Measurements from ENCODE around the gene F10.

DNA sequence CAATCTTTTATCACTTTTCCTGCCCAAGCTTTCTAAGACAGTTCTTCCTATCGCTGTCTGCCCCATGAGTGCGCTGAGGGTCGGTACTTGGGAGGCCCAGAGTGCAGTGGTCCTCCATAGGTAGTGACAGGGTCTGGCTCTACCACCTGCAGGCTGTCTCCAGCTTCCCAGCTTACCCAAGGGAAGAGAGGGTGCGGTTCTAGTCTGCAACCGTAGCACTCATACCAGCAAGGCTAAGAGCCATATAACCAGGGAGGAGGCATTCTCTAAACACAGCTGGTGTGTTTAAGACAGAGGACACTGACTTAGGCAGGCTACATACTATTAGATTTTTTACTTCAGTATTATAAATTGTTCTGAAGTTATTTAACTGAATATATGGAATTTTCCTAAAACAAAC is 44.1 kb downstream of the F10 start:
- no peak for TF ChIP-seq SP1 (IDR thresholded peaks at IDR 0.05)
- TF ChIP-seq, protein P1, sequence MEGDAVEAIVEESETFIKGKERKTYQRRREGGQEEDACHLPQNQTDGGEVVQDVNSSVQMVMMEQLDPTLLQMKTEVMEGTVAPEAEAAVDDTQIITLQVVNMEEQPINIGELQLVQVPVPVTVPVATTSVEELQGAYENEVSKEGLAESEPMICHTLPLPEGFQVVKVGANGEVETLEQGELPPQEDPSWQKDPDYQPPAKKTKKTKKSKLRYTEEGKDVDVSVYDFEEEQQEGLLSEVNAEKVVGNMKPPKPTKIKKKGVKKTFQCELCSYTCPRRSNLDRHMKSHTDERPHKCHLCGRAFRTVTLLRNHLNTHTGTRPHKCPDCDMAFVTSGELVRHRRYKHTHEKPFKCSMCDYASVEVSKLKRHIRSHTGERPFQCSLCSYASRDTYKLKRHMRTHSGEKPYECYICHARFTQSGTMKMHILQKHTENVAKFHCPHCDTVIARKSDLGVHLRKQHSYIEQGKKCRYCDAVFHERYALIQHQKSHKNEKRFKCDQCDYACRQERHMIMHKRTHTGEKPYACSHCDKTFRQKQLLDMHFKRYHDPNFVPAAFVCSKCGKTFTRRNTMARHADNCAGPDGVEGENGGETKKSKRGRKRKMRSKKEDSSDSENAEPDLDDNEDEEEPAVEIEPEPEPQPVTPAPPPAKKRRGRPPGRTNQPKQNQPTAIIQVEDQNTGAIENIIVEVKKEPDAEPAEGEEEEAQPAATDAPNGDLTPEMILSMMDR (IDR thresholded peaks at IDR 0.05; ENCODE audit: low read depth, low read length, missing input control): no peak
- TF ChIP-seq, protein P2, sequence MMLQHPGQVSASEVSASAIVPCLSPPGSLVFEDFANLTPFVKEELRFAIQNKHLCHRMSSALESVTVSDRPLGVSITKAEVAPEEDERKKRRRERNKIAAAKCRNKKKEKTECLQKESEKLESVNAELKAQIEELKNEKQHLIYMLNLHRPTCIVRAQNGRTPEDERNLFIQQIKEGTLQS (IDR thresholded peaks at IDR 0.05): no peak
- TF ChIP-seq EGR1 (IDR thresholded peaks at IDR 0.05; ENCODE audit: low read depth in 2 of 2): no peak
- TF ChIP-seq, protein P3, sequence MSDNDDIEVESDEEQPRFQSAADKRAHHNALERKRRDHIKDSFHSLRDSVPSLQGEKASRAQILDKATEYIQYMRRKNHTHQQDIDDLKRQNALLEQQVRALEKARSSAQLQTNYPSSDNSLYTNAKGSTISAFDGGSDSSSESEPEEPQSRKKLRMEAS (IDR thresholded peaks at IDR 0.05): no peak
- TF ChIP-seq, protein P4, sequence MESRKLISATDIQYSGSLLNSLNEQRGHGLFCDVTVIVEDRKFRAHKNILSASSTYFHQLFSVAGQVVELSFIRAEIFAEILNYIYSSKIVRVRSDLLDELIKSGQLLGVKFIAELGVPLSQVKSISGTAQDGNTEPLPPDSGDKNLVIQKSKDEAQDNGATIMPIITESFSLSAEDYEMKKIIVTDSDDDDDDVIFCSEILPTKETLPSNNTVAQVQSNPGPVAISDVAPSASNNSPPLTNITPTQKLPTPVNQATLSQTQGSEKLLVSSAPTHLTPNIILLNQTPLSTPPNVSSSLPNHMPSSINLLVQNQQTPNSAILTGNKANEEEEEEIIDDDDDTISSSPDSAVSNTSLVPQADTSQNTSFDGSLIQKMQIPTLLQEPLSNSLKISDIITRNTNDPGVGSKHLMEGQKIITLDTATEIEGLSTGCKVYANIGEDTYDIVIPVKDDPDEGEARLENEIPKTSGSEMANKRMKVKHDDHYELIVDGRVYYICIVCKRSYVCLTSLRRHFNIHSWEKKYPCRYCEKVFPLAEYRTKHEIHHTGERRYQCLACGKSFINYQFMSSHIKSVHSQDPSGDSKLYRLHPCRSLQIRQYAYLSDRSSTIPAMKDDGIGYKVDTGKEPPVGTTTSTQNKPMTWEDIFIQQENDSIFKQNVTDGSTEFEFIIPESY (IDR thresholded peaks at IDR 0.05): no peak
- TF ChIP-seq RAD21 (IDR thresholded peaks at IDR 0.05): no peak
- no peak for TF ChIP-seq YY1 (IDR thresholded peaks at IDR 0.05)
- no peak for TF ChIP-seq FOXA1 (IDR thresholded peaks at IDR 0.05)
- no peak for TF ChIP-seq JUND (IDR thresholded peaks at IDR 0.05)
- no peak for TF ChIP-seq TAF1 (conservative IDR thresholded peaks at IDR 0.05)
- TF ChIP-seq HNF4G (IDR thresholded peaks at IDR 0.05): no peak
- TF ChIP-seq, protein P5, sequence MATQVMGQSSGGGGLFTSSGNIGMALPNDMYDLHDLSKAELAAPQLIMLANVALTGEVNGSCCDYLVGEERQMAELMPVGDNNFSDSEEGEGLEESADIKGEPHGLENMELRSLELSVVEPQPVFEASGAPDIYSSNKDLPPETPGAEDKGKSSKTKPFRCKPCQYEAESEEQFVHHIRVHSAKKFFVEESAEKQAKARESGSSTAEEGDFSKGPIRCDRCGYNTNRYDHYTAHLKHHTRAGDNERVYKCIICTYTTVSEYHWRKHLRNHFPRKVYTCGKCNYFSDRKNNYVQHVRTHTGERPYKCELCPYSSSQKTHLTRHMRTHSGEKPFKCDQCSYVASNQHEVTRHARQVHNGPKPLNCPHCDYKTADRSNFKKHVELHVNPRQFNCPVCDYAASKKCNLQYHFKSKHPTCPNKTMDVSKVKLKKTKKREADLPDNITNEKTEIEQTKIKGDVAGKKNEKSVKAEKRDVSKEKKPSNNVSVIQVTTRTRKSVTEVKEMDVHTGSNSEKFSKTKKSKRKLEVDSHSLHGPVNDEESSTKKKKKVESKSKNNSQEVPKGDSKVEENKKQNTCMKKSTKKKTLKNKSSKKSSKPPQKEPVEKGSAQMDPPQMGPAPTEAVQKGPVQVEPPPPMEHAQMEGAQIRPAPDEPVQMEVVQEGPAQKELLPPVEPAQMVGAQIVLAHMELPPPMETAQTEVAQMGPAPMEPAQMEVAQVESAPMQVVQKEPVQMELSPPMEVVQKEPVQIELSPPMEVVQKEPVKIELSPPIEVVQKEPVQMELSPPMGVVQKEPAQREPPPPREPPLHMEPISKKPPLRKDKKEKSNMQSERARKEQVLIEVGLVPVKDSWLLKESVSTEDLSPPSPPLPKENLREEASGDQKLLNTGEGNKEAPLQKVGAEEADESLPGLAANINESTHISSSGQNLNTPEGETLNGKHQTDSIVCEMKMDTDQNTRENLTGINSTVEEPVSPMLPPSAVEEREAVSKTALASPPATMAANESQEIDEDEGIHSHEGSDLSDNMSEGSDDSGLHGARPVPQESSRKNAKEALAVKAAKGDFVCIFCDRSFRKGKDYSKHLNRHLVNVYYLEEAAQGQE (IDR thresholded peaks at IDR 0.05): no peak
